ENCODE results near the gene MYO1F. TPM values are rescaled to one million over a fixed set of nuclear protein-coding genes. Genes with fewer than 3 reads are reported as not detected.
A peak's percentile ranks its signal among the peaks of the same experiment; 100 is the strongest.

Gene MYO1F
- total and polyA plus RNA-seq, 2 of the 13 experiments (the other 11 are each of a cell fraction or from before 2014, with no cell fraction given) = 0.09 to 0.13 TPM

- TF ChIP-seq ZNF24 (IDR thresholded peaks at IDR 0.05) (peak; percentile 75; the same call in 1 of the 2 replicates), STAG1 (CRISPR knock-in tag; IDR thresholded peaks at IDR 0.05) (peak; percentile 79), KDM2A (CRISPR knock-in tag; IDR thresholded peaks at IDR 0.05; ENCODE audit: borderline replicate concordance, low read depth) (peak; percentile 24; the same call in 1 of the 2 replicates), SSRP1 (CRISPR knock-in tag; IDR thresholded peaks at IDR 0.05) (0 out of 2 replicates have a peak, but pooled peaks have one; percentile 30), REPIN1 (CRISPR knock-in tag; IDR thresholded peaks at IDR 0.05; ENCODE audit: borderline replicate concordance, low read depth) (0 out of 2 replicates have a peak, but pooled peaks have one; percentile 41), RXRB (CRISPR knock-in tag; IDR thresholded peaks at IDR 0.05; ENCODE audit: borderline replicate concordance) (peak; percentile 40; the same call in 1 of the 2 replicates), RAD21 (CRISPR knock-in tag; IDR thresholded peaks at IDR 0.05) (peak; percentile 73), ZNF709 (CRISPR knock-in tag; IDR thresholded peaks at IDR 0.05) (no peak), ATF2 (CRISPR knock-in tag; IDR thresholded peaks at IDR 0.05) (0 out of 2 replicates have a peak, but pooled peaks have one; percentile 39), IRF2 (CRISPR knock-in tag; IDR thresholded peaks at IDR 0.05) (0 out of 2 replicates have a peak, but pooled peaks have one; percentile 45), ZNF629 (CRISPR knock-in tag; conservative IDR thresholded peaks at IDR 0.05) (peak; percentile 50; the same call in 1 of the 2 replicates), HHEX (CRISPR knock-in tag; IDR thresholded peaks at IDR 0.05) (no peak), SMC3 (IDR thresholded peaks at IDR 0.05; ENCODE audit: low read length) (peak; percentile 94), ELF3 (CRISPR knock-in tag; IDR thresholded peaks at IDR 0.05) (peak; percentile 27; the same call in 1 of the 2 replicates), ZNF614 (CRISPR knock-in tag; IDR thresholded peaks at IDR 0.05; ENCODE audit: borderline replicate concordance) (no peak), CTCF (CRISPR knock-in tag; IDR thresholded peaks at IDR 0.05) (peak; percentile 86), ZKSCAN5 (CRISPR knock-in tag; IDR thresholded peaks at IDR 0.05) (no peak), TBX3 (IDR thresholded peaks at IDR 0.05; ENCODE audit: borderline replicate concordance) (no peak), PITX1 (CRISPR knock-in tag; IDR thresholded peaks at IDR 0.05) (0 out of 2 replicates have a peak, but pooled peaks have one; percentile 29)
Observed at GRCh38 chr19:8615813-8616596, 38.8 kb upstream of the MYO1F start (continued).

All from HepG2 (cell line).